ENCODE results near the gene SORCS3. TPM values are rescaled to one million over a fixed set of nuclear protein-coding genes. Genes with fewer than 3 reads are reported as not detected.

SORCS3 gene
- total RNA-seq, 2 donors from 2014 or later = 0.35 TPM; not detected in 1

- H3K4me1 Mint-ChIP-seq = peaks cover 8% of the 10 kb centered on the region
- ATAC-seq (no peak), DNase-seq (no peak)
- no peaks in the 10 kb centered on the region for H3K36me3 Mint-ChIP-seq (ENCODE audit: low read depth)
- H3K9me3 ChIP-seq (ENCODE audit: control insufficient read depth, low read length, poor library complexity, severe bottlenecking) = no peaks in the 10 kb centered on the region
- no peak overlapping the region for H3K27ac Mint-ChIP-seq
- no peak overlapping the region for H3K4me3 Mint-ChIP-seq
- no peaks in the 10 kb centered on the region for H3K27me3 Mint-ChIP-seq
These were observed 296.9 kb downstream of the SORCS3 start for GRCh38 chr10:104938031-104938430.

- no peak overlapping the region for H3K27ac Mint-ChIP-seq
These were observed 300.6 kb downstream of the SORCS3 start for GRCh38 chr10:104941662-104942061.

GRCh38 chr10:104947314-104947713 lies 306.2 kb downstream of the SORCS3 start:
- Mint-ChIP-seq H3K27ac (no peak overlapping the region), H3K36me3 (ENCODE audit: low read depth) (no peaks in the 10 kb centered on the region), H3K4me1 (no peaks in the 10 kb centered on the region), H3K4me3 (no peak overlapping the region), H3K27me3 (no peaks in the 10 kb centered on the region)
- DNase-seq (no peak), ATAC-seq (no peak)
- no peaks in the 10 kb centered on the region for H3K9me3 ChIP-seq (ENCODE audit: control insufficient read depth, low read length, poor library complexity, severe bottlenecking)

More at GRCh38 chr10:104941662-104942061, 300.6 kb downstream of the SORCS3 start:
- DNase-seq = no peak
- no peaks in the 10 kb centered on the region for H3K27me3 Mint-ChIP-seq
- ATAC-seq = no peak
- no peaks in the 10 kb centered on the region for H3K36me3 Mint-ChIP-seq (ENCODE audit: low read depth)
- H3K4me3 Mint-ChIP-seq = no peak overlapping the region
- no peaks in the 10 kb centered on the region for H3K9me3 ChIP-seq (ENCODE audit: control insufficient read depth, low read length, poor library complexity, severe bottlenecking)
- H3K4me1 Mint-ChIP-seq = no peaks in the 10 kb centered on the region

- DNase-seq (no peak), ATAC-seq (no peak)
- H3K4me3 Mint-ChIP-seq = no peak overlapping the region
- H3K9me3 ChIP-seq (ENCODE audit: control insufficient read depth, low read length, poor library complexity, severe bottlenecking) = no peaks in the 10 kb centered on the region
- no peak overlapping the region for H3K27ac Mint-ChIP-seq
- H3K4me1 Mint-ChIP-seq = no peaks in the 10 kb centered on the region
- peaks cover 10% of the 10 kb centered on the region for H3K27me3 Mint-ChIP-seq
- H3K36me3 Mint-ChIP-seq (ENCODE audit: low read depth) = no peaks in the 10 kb centered on the region
These were observed 316.2 kb downstream of the SORCS3 start for GRCh38 chr10:104957178-104957841.

- Mint-ChIP-seq H3K36me3 (ENCODE audit: low read depth) (no peaks in the 10 kb centered on the region), H3K4me1 (no peaks in the 10 kb centered on the region), H3K27me3 (no peaks in the 10 kb centered on the region), H3K4me3 (no peak overlapping the region), H3K27ac (no peak overlapping the region)
- DNase-seq (no peak), ATAC-seq (no peak)
- no peaks in the 10 kb centered on the region for H3K9me3 ChIP-seq (ENCODE audit: control insufficient read depth, low read length, poor library complexity, severe bottlenecking)
These were observed 325.6 kb downstream of the SORCS3 start for GRCh38 chr10:104966563-104967297.

GRCh38 chr10:104980368-104980767 lies 339.3 kb downstream of the SORCS3 start:
- no peak for ATAC-seq

GRCh38 chr10:104981995-104982394 lies 340.9 kb downstream of the SORCS3 start:
- no peaks in the 10 kb centered on the region for H3K9me3 ChIP-seq (ENCODE audit: control insufficient read depth, low read length, poor library complexity, severe bottlenecking)
- no peak for DNase-seq
- ATAC-seq = no peak
- peaks cover 3% of the 10 kb centered on the region for H3K36me3 Mint-ChIP-seq (ENCODE audit: low read depth)
- no peaks in the 10 kb centered on the region for H3K4me1 Mint-ChIP-seq
- no peak overlapping the region for H3K4me3 Mint-ChIP-seq
- H3K27me3 Mint-ChIP-seq = no peaks in the 10 kb centered on the region
- H3K27ac Mint-ChIP-seq = no peak overlapping the region

More at GRCh38 chr10:104980368-104980767, 339.3 kb downstream of the SORCS3 start:
- H3K9me3 ChIP-seq (ENCODE audit: control insufficient read depth, low read length, poor library complexity, severe bottlenecking) = no peaks in the 10 kb centered on the region
- DNase-seq = no peak
- no peaks in the 10 kb centered on the region for H3K4me1 Mint-ChIP-seq
- H3K36me3 Mint-ChIP-seq (ENCODE audit: low read depth) = peaks cover 3% of the 10 kb centered on the region
- H3K27ac Mint-ChIP-seq = no peak overlapping the region
- no peaks in the 10 kb centered on the region for H3K27me3 Mint-ChIP-seq
- no peak overlapping the region for H3K4me3 Mint-ChIP-seq

- Mint-ChIP-seq H3K4me3 (no peak overlapping the region), H3K36me3 (ENCODE audit: low read depth) (no peaks in the 10 kb centered on the region), H3K27me3 (no peaks in the 10 kb centered on the region), H3K27ac (no peak overlapping the region), H3K4me1 (no peaks in the 10 kb centered on the region)
- H3K9me3 ChIP-seq (ENCODE audit: control insufficient read depth, low read length, poor library complexity, severe bottlenecking) = no peaks in the 10 kb centered on the region
- DNase-seq = no peak
- ATAC-seq = no peak
These were observed 347.6 kb downstream of the SORCS3 start for GRCh38 chr10:104988686-104989085.

GRCh38 chr10:104989880-104990279 lies 348.8 kb downstream of the SORCS3 start:
- no peak overlapping the region for H3K4me3 Mint-ChIP-seq
- no peaks in the 10 kb centered on the region for H3K36me3 Mint-ChIP-seq (ENCODE audit: low read depth)
- H3K27ac Mint-ChIP-seq = no peak overlapping the region
- H3K27me3 Mint-ChIP-seq = no peaks in the 10 kb centered on the region
- ATAC-seq = no peak
- no peak for DNase-seq
- H3K4me1 Mint-ChIP-seq = no peaks in the 10 kb centered on the region
- no peaks in the 10 kb centered on the region for H3K9me3 ChIP-seq (ENCODE audit: control insufficient read depth, low read length, poor library complexity, severe bottlenecking)

- Mint-ChIP-seq H3K4me1 (no peaks in the 10 kb centered on the region), H3K27me3 (no peaks in the 10 kb centered on the region), H3K4me3 (no peak overlapping the region), H3K36me3 (ENCODE audit: low read depth) (no peaks in the 10 kb centered on the region), H3K27ac (no peak overlapping the region)
- DNase-seq (no peak), ATAC-seq (no peak)
- no peaks in the 10 kb centered on the region for H3K9me3 ChIP-seq (ENCODE audit: control insufficient read depth, low read length, poor library complexity, severe bottlenecking)
These were observed 352.0 kb downstream of the SORCS3 start for GRCh38 chr10:104993085-104993484.

GRCh38 chr10:105001269-105001668 lies 360.2 kb downstream of the SORCS3 start:
- H3K36me3 Mint-ChIP-seq (ENCODE audit: low read depth) = no peaks in the 10 kb centered on the region
- DNase-seq (no peak), ATAC-seq (no peak)
- H3K4me1 Mint-ChIP-seq = no peaks in the 10 kb centered on the region
- no peaks in the 10 kb centered on the region for H3K27me3 Mint-ChIP-seq
- H3K27ac Mint-ChIP-seq = no peak overlapping the region
- H3K4me3 Mint-ChIP-seq = no peak overlapping the region
- no peaks in the 10 kb centered on the region for H3K9me3 ChIP-seq (ENCODE audit: control insufficient read depth, low read length, poor library complexity, severe bottlenecking)

GRCh38 chr10:105010411-105011121 lies 369.5 kb downstream of the SORCS3 start:
- ATAC-seq (no peak), DNase-seq (no peak)
- no peaks in the 10 kb centered on the region for H3K36me3 Mint-ChIP-seq (ENCODE audit: low read depth)
- H3K27ac Mint-ChIP-seq = no peak overlapping the region
- no peak overlapping the region for H3K4me3 Mint-ChIP-seq
- no peaks in the 10 kb centered on the region for H3K27me3 Mint-ChIP-seq
- H3K9me3 ChIP-seq (ENCODE audit: control insufficient read depth, low read length, poor library complexity, severe bottlenecking) = no peaks in the 10 kb centered on the region
- no peaks in the 10 kb centered on the region for H3K4me1 Mint-ChIP-seq

- Mint-ChIP-seq H3K4me1 (no peaks in the 10 kb centered on the region), H3K27ac (no peak overlapping the region), H3K27me3 (no peaks in the 10 kb centered on the region), H3K36me3 (ENCODE audit: low read depth) (no peaks in the 10 kb centered on the region), H3K4me3 (no peak overlapping the region)
- H3K9me3 ChIP-seq (ENCODE audit: control insufficient read depth, low read length, poor library complexity, severe bottlenecking) = no peaks in the 10 kb centered on the region
- no peak for DNase-seq
- no peak for ATAC-seq
These were observed 376.0 kb downstream of the SORCS3 start for GRCh38 chr10:105017116-105017515.

All from T-helper 17 cell (primary cell).